GM18517 (cell line): Measurements from ENCODE around the gene CD79A.

ENCODE experiments used
- ATAC-seq: cut with Tn5 transposase; IDR thresholded peaks from one replicate; pipeline ENCODE4 v1.9.1; 2021; ENCODE audit warnings: mild to moderate bottlenecking, moderate library complexity; ENCODE audit not compliant: unreplicated experiment

Gene CD79A

GRCh38 chr19:41917676-41918075 lies 40.6 kb downstream of the CD79A start:
- ATAC-seq = no peak

DNA sequence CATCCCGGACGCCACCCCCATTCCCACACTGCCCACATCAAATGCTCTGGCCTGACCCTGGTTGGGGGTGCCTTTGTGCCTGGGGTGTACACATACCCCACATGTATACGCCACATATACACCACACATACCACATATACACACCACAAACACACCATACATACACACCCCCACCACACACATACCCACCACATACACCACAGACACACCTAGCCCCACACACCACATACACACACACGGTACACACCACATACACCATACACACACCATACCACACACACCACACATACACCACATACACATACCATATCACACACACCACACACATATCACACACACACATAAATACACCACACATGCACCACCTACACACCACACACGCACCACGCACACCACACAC lies 41.0 kb downstream of the CD79A start:
- ATAC-seq = no peak

- no peak for ATAC-seq
These were observed 41.7 kb downstream of the CD79A start for GRCh38 chr19:41918653-41919244.

DNA sequence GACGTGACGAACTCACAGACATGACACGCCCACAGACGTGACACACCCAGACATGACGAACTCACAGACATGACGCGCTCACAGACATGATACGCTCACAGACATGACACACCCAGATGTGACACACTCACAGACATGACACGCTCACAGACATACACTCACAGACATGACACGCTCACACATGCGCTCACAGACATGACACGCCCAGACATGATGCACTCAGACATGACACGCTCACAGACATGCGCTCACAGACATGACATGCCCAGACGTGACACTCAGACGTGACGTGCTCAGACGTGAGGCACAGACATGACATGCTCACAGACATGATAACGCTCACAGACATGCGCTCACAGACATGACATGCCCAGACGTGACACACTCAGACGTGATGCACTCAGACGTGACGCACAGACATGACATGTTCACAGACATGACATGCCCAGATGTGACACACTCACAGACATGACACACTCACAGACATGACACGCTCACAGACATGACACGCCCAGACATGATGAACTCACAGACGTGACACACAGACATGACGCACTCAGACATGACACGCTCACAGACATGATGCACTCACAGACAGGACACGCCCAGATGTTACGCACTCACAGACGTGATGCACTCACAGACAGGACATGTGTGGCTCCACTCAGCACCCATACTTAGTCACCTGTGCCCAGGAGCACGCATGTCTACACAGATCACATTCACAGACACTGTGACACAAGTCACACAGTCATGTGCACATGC lies 43.1 kb downstream of the CD79A start:
- ATAC-seq = no peak

DNA sequence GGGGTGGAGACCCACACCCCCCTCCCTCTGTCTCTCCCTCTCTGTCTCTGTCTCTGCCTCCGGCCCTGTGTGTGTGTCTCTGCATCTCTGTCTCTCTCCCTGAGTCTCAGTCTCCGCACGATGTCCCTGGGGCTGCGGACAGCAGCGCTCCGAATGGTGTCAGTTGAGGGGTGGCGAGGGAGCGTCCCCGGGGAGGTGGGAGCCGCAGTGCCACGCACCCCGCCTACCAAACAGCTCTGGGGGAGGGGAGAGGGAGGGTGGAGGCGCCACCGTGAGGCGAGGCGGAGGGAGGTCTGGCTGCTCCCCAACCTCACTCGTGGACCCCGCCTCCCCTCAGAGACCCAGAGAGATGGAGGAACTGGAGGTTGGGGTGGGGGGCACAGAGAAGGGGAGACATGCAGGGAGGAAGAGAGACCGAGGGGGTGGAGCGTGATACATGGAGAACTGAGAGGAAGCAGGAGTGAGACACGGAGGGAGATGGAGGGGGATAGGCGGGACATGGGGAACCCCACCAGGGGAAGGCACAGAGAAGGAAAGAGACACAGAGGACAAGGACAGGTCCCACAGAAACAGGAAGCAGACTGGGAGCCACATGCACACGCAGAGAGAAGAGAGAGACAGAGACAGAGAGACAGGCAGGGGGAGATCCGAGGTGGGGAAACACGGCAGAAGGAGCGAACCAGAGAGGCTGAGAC lies 44.0 kb downstream of the CD79A start:
- ATAC-seq = no peak

- ATAC-seq = no peak
These were observed 44.8 kb downstream of the CD79A start for GRCh38 chr19:41921577-41922576.

DNA sequence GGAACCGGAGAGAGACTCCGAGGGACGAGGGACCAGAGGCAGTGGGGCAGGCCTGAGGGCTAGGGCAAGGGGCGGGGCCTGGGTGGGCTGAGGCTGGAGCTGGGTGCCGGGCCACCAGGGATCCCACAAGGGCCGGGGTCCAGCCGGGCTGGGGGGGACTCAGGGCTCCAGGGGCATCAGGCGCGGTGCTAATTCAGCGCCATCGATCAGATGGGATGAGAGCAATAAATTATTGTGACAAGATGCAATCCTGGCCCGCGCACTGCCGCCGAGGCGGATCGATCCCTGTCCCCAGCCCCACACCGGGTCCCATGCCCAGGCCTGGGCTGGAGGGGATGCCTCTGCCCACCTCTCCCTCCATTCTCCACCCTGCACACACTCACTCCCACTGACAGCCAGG lies 45.5 kb downstream of the CD79A start:
- ATAC-seq = no peak

- ATAC-seq = no peak
These were observed 46.1 kb downstream of the CD79A start for GRCh38 chr19:41923045-41923788.

DNA sequence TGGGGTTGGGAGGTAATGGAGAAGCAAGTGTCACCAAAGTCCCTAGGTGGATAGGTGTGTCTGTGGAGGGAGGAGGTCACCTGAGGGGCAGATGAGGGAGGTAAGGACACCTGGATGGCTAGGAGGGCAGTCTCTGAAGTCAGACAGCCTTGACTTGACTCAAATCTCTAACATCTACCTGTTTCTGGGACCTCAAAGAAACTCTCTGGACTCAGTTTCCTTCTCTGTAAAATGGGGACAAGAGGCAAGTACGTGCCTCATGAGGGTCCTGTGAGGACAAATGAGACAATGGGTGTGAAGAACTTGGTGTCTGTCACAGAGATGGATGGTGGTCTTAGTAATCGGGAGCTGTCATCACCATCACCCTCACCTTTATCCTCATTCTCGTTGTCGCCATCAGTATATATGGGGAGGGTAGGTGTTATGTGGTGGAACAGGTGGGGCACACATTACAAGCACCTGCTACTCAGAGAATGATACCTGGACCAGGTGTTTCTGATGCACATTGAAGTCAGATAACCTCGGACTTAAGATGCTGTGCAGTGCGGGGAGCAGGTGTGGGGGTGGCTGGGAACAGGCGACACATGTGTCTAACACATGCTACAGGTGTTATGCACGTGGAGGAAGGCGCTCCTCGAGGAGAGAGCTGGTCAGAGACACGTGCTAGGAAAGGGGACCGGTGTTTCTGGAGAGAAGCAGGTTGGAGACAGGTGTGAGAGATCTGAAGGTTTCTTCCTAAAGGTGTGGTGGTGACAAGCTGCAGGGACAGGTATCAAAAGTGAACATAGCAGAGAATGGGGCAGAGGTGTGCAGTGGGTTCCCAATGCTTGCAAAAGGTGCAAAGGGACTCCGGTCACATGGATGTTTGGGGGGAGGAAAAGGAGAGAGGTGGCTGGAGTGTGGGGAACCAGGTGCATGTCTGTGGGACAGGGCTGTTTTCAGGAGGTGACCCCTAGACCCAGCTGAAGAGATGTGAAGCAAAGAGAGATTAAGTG lies 47.4 kb downstream of the CD79A start:
- ATAC-seq = no peak

DNA sequence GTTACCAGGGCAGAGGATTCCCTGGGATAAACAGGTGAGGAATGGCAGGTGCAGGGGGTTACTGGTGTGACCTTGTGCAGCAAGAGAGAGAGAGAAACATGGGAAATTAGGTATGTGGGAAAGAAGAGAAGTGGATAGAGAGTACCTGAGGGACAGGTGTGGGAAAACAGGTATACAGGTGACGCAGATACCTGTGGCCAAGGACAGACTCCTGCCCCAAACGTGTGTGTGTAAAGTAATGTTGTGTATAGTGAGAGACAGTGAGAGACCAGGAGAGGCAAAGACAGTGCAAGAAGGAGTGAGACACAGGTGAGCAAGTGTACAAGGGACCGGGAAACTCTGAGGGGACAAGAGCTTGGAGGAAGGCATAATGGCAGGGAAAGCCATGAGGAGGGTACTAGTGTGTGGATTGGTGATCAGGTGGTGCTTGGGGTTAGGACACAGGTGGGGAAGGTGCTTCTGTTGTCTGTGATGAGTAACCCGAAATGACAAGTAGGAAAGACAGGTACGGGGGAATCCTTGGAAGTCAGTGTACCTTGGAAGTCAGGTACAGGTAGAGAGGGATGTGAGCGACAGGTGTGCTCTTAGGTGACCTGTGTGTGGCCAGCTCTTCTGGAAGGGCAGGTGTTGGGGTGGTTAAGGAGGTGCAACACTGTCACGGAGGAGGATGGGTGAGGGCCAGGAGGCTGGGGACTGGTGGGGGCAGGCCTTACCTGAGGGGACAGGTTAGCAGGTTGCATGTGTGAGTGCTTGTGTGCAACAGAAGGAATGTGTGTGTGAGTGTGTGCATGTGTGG lies 48.3 kb downstream of the CD79A start:
- no peak for ATAC-seq

- no peak for ATAC-seq
These were observed 49.1 kb downstream of the CD79A start for GRCh38 chr19:41926028-41926762.

GRCh38 chr19:41926763-41927496 lies 49.9 kb downstream of the CD79A start:
- ATAC-seq = no peak

DNA sequence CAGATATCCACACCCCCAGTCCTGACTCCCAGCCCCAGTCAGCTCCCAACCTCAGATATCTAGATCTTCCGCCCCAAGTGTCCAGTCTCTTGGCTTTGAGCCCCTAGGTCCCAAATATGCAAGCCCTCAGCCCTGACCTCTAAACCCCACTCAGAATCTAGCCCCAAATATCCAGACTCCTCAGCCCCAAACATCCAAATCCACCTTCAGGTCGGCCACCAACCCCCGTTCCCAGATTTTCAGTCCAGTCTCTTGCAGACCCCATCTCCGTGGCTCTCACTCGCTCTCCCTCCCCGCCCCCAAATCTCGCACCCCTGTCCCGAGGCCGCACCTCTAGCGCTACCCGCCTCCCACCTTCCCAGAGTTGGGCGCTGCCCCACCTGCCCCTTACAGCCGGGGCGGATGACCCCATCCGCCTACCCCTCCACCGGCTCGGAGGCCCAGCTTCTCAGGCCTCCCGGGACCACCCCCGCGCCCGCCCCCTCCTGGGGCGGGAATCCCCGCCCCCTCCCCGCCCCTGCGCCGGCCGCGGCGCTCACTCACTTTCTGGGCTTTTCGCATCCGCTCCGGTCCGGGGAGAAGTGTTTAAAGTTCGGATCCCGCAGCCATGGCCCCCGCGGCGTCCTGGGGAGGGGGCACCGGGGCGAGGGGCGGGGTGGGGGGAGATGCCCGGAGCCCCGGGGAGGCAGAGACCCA lies 50.6 kb downstream of the CD79A start:
- no peak for ATAC-seq

- ATAC-seq = no peak
These were observed 51.2 kb downstream of the CD79A start, which contains the start of gene ERFL for GRCh38 chr19:41928221-41928683. ERFL (minus strand) TSS chr19:41928449; CDS start chr19:41912919, 15,530 bp downstream.

DNA sequence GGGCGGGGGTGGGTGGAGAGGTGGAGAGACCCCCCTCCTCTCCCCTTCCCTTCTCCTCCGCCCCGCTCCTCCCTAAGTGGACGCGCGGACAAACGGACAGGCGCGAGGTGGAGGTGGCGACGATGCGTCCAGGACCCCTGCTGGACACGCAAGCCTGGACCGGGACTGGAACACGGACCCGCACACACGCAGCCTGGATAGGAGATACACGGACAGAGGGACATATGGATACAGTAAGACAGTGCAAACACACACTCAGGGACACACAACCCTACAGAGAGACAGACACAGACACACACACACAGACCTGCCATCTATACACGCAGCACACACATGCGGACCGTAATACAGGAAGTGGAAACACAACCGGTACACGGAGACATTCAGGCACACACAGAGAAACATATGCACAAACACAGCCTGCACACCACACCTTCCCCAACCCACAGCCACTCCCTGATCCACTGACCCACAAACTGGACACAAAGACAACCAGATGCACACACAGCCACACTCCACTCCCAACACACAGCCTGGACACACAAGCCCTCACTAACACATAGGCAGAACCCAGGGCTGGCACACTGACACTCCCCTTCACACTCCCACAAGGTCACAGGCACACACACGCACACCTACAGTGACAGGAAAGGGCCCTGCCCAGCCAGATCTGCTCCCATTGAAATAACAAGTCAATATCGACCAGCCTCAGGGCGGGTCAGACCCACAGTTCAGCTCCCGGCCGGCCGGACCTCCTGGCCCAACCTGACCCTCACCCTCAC lies 51.9 kb downstream of the CD79A start:
- no peak for ATAC-seq
